HL-60/S4 treated with phorbol 12-myristate 13-acetate at 8.2 ng/mL for 4 days and 3 days (cell line): ENCODE data around the gene MEGF9.

Source experiments
- in situ Hi-C: fragments of 300-500 bp; cut with MboI; formaldehyde crosslinking; loops from 2 replicates; pipeline ENCODE4 v1.15.0; 2022; ENCODE audit warnings: low sequenced_read_pairs

The MEGF9 gene

GRCh38 chr9:120734607-120735410, 20.5 kb upstream of the MEGF9 start:
- in situ Hi-C loops, result no loop called here

GRCh38 chr9:120733190-120733589, 18.9 kb upstream of the MEGF9 start:
- in situ Hi-C loops, result no loop called here

GRCh38 chr9:120730654-120731514, 16.6 kb upstream of the MEGF9 start:
- in situ Hi-C loops, result no loop called here

GRCh38 chr9:120729791-120730241, 15.5 kb upstream of the MEGF9 start:
- in situ Hi-C loops, result no loop called here

- in situ Hi-C loops, result no loop called here
Measured at GRCh38 chr9:120726484-120726883, 12.2 kb upstream of the MEGF9 start.

GRCh38 chr9:120725907-120726306, 11.6 kb upstream of the MEGF9 start:
- in situ Hi-C loops, result no loop called here

- in situ Hi-C loops, result no loop called here
Measured at GRCh38 chr9:120724757-120725400, 10.6 kb upstream of the MEGF9 start.

- in situ Hi-C loops, result no loop called here
Measured at GRCh38 chr9:120723565-120723964, 9.3 kb upstream of the MEGF9 start.

GRCh38 chr9:120720404-120720803, 6.1 kb upstream of the MEGF9 start:
- in situ Hi-C loops, result no loop called here

- in situ Hi-C loops, result no loop called here
Measured at GRCh38 chr9:120718316-120718715, 4.0 kb upstream of the MEGF9 start.

GRCh38 chr9:120717176-120717575, 2.9 kb upstream of the MEGF9 start:
- in situ Hi-C loops, result no loop called here

- in situ Hi-C loops, result no loop called here
Measured at GRCh38 chr9:120716483-120716882, 2.2 kb upstream of the MEGF9 start.

- in situ Hi-C loops, result no loop called here
Measured at GRCh38 chr9:120715389-120715924, 1.2 kb upstream of the MEGF9 start.

- in situ Hi-C loops, result no loop called here
Measured at GRCh38 chr9:120714846-120715388, 647 bp upstream of the MEGF9 start.

- in situ Hi-C loops, result no loop called here
Measured at GRCh38 chr9:120713257-120714087, 798 bp downstream of the MEGF9 start.

GRCh38 chr9:120712539-120713031, 1.7 kb downstream of the MEGF9 start:
- in situ Hi-C loops, result no loop called here

- in situ Hi-C loops, result no loop called here
Measured at GRCh38 chr9:120711841-120712538, 2.3 kb downstream of the MEGF9 start.

GRCh38 chr9:120711354-120711753, 2.9 kb downstream of the MEGF9 start:
- in situ Hi-C loops, result no loop called here
